Measurements from ENCODE around the gene OSBPL9. TPM values are rescaled to one million over a fixed set of nuclear protein-coding genes. Genes with fewer than 3 reads are reported as not detected.

The OSBPL9 gene
- total RNA-seq, 2 experiments from 2014 or later, result 35.6 to 36.5 TPM

DNA sequence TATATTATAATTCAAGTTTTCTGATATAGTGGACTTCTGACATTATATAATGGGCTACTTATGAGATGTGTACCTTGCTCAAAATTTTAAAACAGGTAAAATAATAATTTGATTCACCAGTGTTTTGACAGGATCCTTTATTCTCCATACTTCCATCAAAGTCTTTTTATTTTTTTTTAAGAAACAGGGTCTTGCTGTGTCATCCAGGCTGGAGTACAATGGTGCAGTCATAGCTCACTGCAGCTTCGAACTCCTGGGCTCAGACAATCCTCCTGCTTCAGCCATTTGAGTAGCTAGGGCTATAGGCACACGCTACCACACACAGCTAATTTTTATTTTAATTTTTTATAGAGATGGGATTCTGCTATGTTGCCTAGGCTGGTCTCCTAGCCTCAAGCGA lies 132.3 kb downstream of the OSBPL9 start:
- Mint-ChIP-seq H3K36me3 (ENCODE audit: low read depth) (peaks cover 64% of the 10 kb centered on the region), H3K27me3 (no peaks in the 10 kb centered on the region), H3K4me3 (no peak overlapping the region), H3K4me1 (ENCODE audit: low read depth) (peaks cover 5% of the 10 kb centered on the region), H3K9me3 (peaks cover 2% of the 10 kb centered on the region), H3K27ac (no peak overlapping the region)
- Histone ChIP-seq H3K36me3 (ENCODE audit: insufficient read depth, low read length) (peaks cover 26% of the 10 kb centered on the region), H3K4me1 (ENCODE audit: insufficient read depth, low read length) (no peaks in the 10 kb centered on the region), H3K9me3 (ENCODE audit: control insufficient read depth in 1 of 2, insufficient read depth in 1 of 2, low read length in 2 of 2) (no peaks in the 10 kb centered on the region), H3K27ac (ENCODE audit: low read depth in 1 of 2, low read length in 2 of 2) (no peak overlapping the region), H3K27me3 (ENCODE audit: control insufficient read depth in 1 of 2, insufficient read depth in 2 of 2, low read length in 2 of 2) (no peaks in the 10 kb centered on the region), H3K4me3 (ENCODE audit: low read length) (no peak overlapping the region)
- ChIA-PET POLR2A (no interaction called here), CTCF (no interaction called here)
- intact Hi-C loops (cut with DNase I, micrococcal nuclease), result no loop called here
- TF ChIP-seq CTCF (IDR thresholded peaks at IDR 0.05), result no peak
- DNase-seq, result no peak
- ATAC-seq (ENCODE audit: poor library complexity), result no peak

DNA sequence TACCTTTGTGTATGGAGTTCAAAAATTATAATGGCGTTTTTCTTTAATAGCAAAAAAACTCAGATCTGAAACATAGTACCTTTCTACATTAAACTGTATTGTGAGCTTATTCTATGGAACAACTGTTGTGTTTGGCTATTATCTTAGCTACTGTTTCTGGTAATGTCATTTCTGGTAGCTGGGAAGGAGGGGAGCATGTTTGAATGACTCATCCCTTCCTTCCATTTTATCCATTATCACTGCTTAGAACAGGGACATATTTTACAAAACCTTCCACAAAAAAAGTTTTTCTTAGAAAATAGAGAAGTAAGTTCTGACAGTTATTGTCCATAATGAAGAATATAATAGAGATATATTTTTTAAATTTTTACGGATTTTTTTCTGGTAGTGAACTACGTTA lies 133.3 kb downstream of the OSBPL9 start:
- peaks cover 68% of the 10 kb centered on the region for H3K36me3 Mint-ChIP-seq (ENCODE audit: low read depth)
- H3K36me3 ChIP-seq (ENCODE audit: insufficient read depth, low read length), result peaks cover 26% of the 10 kb centered on the region
- H3K9me3 Mint-ChIP-seq, result peaks cover 2% of the 10 kb centered on the region
- no peak overlapping the region for H3K27ac ChIP-seq (ENCODE audit: low read depth in 1 of 2, low read length in 2 of 2)
- no peak overlapping the region for H3K4me3 Mint-ChIP-seq
- CTCF ChIA-PET, result no interaction called here
- no peaks in the 10 kb centered on the region for H3K4me1 Mint-ChIP-seq (ENCODE audit: low read depth)
- intact Hi-C loops (cut with DNase I, micrococcal nuclease), result no loop called here
- TF ChIP-seq CTCF (IDR thresholded peaks at IDR 0.05), result no peak
- H3K27me3 Mint-ChIP-seq, result no peaks in the 10 kb centered on the region
- H3K27me3 ChIP-seq (ENCODE audit: control insufficient read depth in 1 of 2, insufficient read depth in 2 of 2, low read length in 2 of 2), result no peaks in the 10 kb centered on the region
- H3K9me3 ChIP-seq (ENCODE audit: control insufficient read depth in 1 of 2, insufficient read depth in 1 of 2, low read length in 2 of 2), result no peaks in the 10 kb centered on the region
- DNase-seq (no peak), ATAC-seq (ENCODE audit: poor library complexity) (no peak)
- no peaks in the 10 kb centered on the region for H3K4me1 ChIP-seq (ENCODE audit: insufficient read depth, low read length)
- POLR2A ChIA-PET, result no interaction called here
- no peak overlapping the region for H3K4me3 ChIP-seq (ENCODE audit: low read length)
- H3K27ac Mint-ChIP-seq, result no peak overlapping the region

DNA sequence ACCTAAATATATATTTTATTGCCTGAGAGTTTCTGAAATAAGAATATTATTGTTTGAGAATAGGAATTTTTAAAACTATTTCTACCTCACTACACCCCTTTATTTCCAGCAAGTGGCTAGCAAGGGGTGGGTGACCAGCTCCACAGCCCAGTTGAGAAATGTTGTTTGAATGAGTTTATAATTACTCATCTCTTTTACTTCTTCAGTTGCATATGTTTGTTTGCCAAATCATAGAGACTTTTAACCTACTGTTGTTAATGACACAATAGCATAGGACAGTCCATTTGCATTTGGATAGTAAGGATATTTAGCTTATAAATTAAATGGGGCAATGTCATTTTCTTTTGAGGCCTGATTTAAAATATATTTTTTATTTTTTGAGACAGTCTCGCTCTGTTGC lies 133.8 kb downstream of the OSBPL9 start:
- Histone ChIP-seq H3K9me3 (ENCODE audit: control insufficient read depth in 1 of 2, insufficient read depth in 1 of 2, low read length in 2 of 2) (no peaks in the 10 kb centered on the region), H3K36me3 (ENCODE audit: insufficient read depth, low read length) (peaks cover 26% of the 10 kb centered on the region), H3K27ac (ENCODE audit: low read depth in 1 of 2, low read length in 2 of 2) (no peak overlapping the region), H3K27me3 (ENCODE audit: control insufficient read depth in 1 of 2, insufficient read depth in 2 of 2, low read length in 2 of 2) (no peaks in the 10 kb centered on the region), H3K4me1 (ENCODE audit: insufficient read depth, low read length) (no peaks in the 10 kb centered on the region), H3K4me3 (ENCODE audit: low read length) (no peak overlapping the region)
- Mint-ChIP-seq H3K27me3 (no peaks in the 10 kb centered on the region), H3K4me3 (no peak overlapping the region), H3K36me3 (ENCODE audit: low read depth) (peaks cover 72% of the 10 kb centered on the region), H3K4me1 (ENCODE audit: low read depth) (no peaks in the 10 kb centered on the region), H3K9me3 (peaks cover 2% of the 10 kb centered on the region), H3K27ac (no peak overlapping the region)
- ATAC-seq (ENCODE audit: poor library complexity) (no peak), DNase-seq (no peak)
- no peak for TF ChIP-seq CTCF (IDR thresholded peaks at IDR 0.05)
- ChIA-PET POLR2A (no interaction called here), CTCF (no interaction called here)
- intact Hi-C loops (cut with DNase I, micrococcal nuclease), result no loop called here

All from CD4-positive, alpha-beta T cell (primary cell).